ENCODE data around the gene PARVG. TPM values are rescaled to one million over a fixed set of nuclear protein-coding genes. Genes with fewer than 3 reads are reported as not detected.
A peak's percentile ranks its signal among the peaks of the same experiment; 100 is the strongest.

PARVG gene
- total and polyA plus RNA-seq, 2 of the 8 experiments (the other 6 are each of a cell fraction or from before 2014, with no cell fraction given), result 0.37 to 1.5 TPM

DNA sequence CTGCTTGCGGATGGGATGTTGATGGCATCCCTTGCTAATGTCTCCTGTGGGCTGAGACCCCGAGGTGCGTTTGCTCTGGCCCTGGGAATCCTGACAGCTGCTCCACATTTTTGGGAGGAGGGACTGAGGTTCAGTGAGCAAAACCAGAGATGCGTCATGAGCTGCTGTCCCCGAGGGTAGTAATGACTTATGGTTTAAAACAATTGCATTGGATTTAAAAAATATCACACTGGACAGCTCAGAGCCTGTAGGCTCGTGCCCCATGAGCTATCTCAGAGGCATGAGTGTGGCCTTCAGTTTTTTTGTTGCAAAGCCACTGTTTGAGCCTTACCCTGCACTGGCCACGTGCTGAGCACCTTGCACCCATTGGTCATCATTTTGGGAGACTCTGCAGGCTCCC lies 20.9 kb upstream of the PARVG start:
- FAIRE-seq, result no peak
- TF ChIP-seq POU5F1 (IDR thresholded peaks at IDR 0.05; ENCODE audit: low read depth, low read length), result no peak
- TF ChIP-seq, protein P1, sequence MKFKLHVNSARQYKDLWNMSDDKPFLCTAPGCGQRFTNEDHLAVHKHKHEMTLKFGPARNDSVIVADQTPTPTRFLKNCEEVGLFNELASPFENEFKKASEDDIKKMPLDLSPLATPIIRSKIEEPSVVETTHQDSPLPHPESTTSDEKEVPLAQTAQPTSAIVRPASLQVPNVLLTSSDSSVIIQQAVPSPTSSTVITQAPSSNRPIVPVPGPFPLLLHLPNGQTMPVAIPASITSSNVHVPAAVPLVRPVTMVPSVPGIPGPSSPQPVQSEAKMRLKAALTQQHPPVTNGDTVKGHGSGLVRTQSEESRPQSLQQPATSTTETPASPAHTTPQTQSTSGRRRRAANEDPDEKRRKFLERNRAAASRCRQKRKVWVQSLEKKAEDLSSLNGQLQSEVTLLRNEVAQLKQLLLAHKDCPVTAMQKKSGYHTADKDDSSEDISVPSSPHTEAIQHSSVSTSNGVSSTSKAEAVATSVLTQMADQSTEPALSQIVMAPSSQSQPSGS (IDR thresholded peaks at IDR 0.05; ENCODE audit: low read length), result no peak
- TF ChIP-seq YY1 (IDR thresholded peaks at IDR 0.05; ENCODE audit: low read depth, low read length), result no peak
- no peak for TF ChIP-seq NRF1 (IDR thresholded peaks at IDR 0.05; ENCODE audit: low read depth, low read length)
- no peak for TF ChIP-seq SIN3A (conservative IDR thresholded peaks at IDR 0.05 in 1 of 2, IDR thresholded peaks at IDR 0.05 in 1 of 2; ENCODE audit: low read depth in 1 of 2, low read length in 2 of 2)
- no peak for TF ChIP-seq SIRT6 (IDR thresholded peaks at IDR 0.05; ENCODE audit: low read length)
- TF ChIP-seq CTBP2 (IDR thresholded peaks at IDR 0.05; ENCODE audit: borderline replicate concordance, insufficient read depth, insufficient read length, low read length), result no peak
- no peak for TF ChIP-seq SAP30 (IDR thresholded peaks at IDR 0.05; ENCODE audit: insufficient read depth, insufficient replicate concordance, low read length)
- no peak for TF ChIP-seq SP2 (IDR thresholded peaks at IDR 0.05; ENCODE audit: low read length)
- TF ChIP-seq RNF2 (IDR thresholded peaks at IDR 0.05; ENCODE audit: borderline replicate concordance, low read depth, low read length, missing control alignments, poor library complexity, severe bottlenecking), result no peak
- no peak for TF ChIP-seq BRCA1 (IDR thresholded peaks at IDR 0.05; ENCODE audit: low read depth, low read length)

More for the DNA sequence above, 20.9 kb upstream of the PARVG start:
- Histone ChIP-seq H3K23me2 (ENCODE audit: low read depth, low read length) (peaks cover 2% of the 10 kb centered on the region; the same call in 1 of the 2 replicates), H3K4me3 (ENCODE audit: extremely low read depth in 1 of 4, insufficient read depth in 2 of 4, low read depth in 3 of 4, low read length in 4 of 4) (no peak overlapping the region), H4K5ac (ENCODE audit: insufficient read length, low read depth, low read length) (no peak overlapping the region), H2AFZ (ENCODE audit: low read length) (no peak overlapping the region), H2BK12ac (ENCODE audit: low read depth, low read length) (0 out of 2 replicates have a peak overlapping the region, but pooled peaks have one; percentile 6), H3K79me1 (ENCODE audit: low read depth, low read length) (no peaks in the 10 kb centered on the region), H3K4me2 (ENCODE audit: insufficient read depth in 1 of 2, low read depth in 2 of 2, low read length in 2 of 2) (no peak overlapping the region), H3K36me3 (ENCODE audit: control insufficient read depth in 2 of 4, insufficient read depth in 4 of 4, low read length in 3 of 4) (no peaks in the 10 kb centered on the region; a peak in 1 of 8 replicates), H3K27ac (ENCODE audit: low read depth, low read length) (no peak overlapping the region), H3K23ac (ENCODE audit: insufficient read length) (no peak overlapping the region), H3K79me2 (ENCODE audit: control insufficient read depth in 1 of 2, insufficient read depth in 2 of 2, low read length in 2 of 2) (no peaks in the 10 kb centered on the region), H2BK15ac (ENCODE audit: low read length) (no peak overlapping the region), H3K18ac (ENCODE audit: extremely low read depth, low read length) (no peak overlapping the region), H2BK20ac (ENCODE audit: low read length) (no peak overlapping the region), H3K9ac (replicated peaks in 1 of 4; ENCODE audit: extremely low read depth in 1 of 4, low read depth in 3 of 4, low read length in 3 of 4) (no peak overlapping the region), H3K9me3 (ENCODE audit: insufficient read depth in 2 of 2, low read depth in 1 of 2, low read length in 1 of 2) (no peaks in the 10 kb centered on the region), H4K91ac (replicated peaks; ENCODE audit: insufficient read length, low read length) (peak overlapping the region; percentile 71), H3K27me3 (replicated peaks in 1 of 4; ENCODE audit: control insufficient read depth in 3 of 4, extremely low read depth in 1 of 4, insufficient read depth in 3 of 4, low read length in 3 of 4) (no peaks in the 10 kb centered on the region), H3K4me1 (replicated peaks in 1 of 4; ENCODE audit: control insufficient read depth in 3 of 4, insufficient read depth in 4 of 4, low read length in 3 of 4) (peaks cover 4 to 21% (median 12%) of the 10 kb centered on the region in 4 experiments; a peak in 6 of 7 replicates), H3K4ac (replicated peaks; ENCODE audit: insufficient read length, low read depth, low read length) (no peak overlapping the region), H3K56ac (replicated peaks; ENCODE audit: insufficient read length, low read depth, low read length) (no peak overlapping the region), H2BK5ac (ENCODE audit: low read depth, low read length) (no peak overlapping the region), H4K8ac (ENCODE audit: extremely low read depth, insufficient read depth, low read length) (no peak overlapping the region), H4K20me1 (replicated peaks in 1 of 2; ENCODE audit: control insufficient read depth in 1 of 2, insufficient read depth in 2 of 2, low read length in 2 of 2) (no peaks in the 10 kb centered on the region), H2BK120ac (replicated peaks; ENCODE audit: low read depth, low read length) (no peak overlapping the region), H2AK5ac (ENCODE audit: low read depth, low read length) (no peak overlapping the region), H3K14ac (ENCODE audit: insufficient read length) (no peak overlapping the region)
- WGBS, 2 experiments (ENCODE audit: extremely low coverage in 1 of 2, insufficient coverage in 1 of 2, insufficient read length in 1 of 2, insufficient replicate concordance in 2 of 2, low coverage in 1 of 2, low lambda C conversion rate in 2 of 2, missing lambda C conversion rate in 1 of 2), result 92% methylated on average over 7 of the region's 7 CpGs; no CpG with 5 or more reads in 1 of the 2 experiments
- POLR2A ChIA-PET (ENCODE audit: partially characterized antibody), result interaction anchor here (1.3 kb wide), 1 partner anchor 171 kb away, joined by 3 read pairs; no protein-coding TSS in a partner anchor
- CTCF ChIA-PET (ENCODE audit: partially characterized antibody), result interaction anchor here (1.2 kb wide), 1 partner anchor 9 kb away, joined by 6 read pairs; no protein-coding TSS in a partner anchor
- DNase-seq (ENCODE audit: low read depth in 1 of 2, low spot score in 2 of 2), result no peak
